Activated CD4-positive, alpha-beta T cell treated with anti-CD3 and anti-CD28 coated beads, Interleukin-2, amount 10 ng/mL, durations not matched to agents 7 days and 5 days (primary cell): ENCODE measurements around the gene PUS10. TPM values are rescaled to one million over a fixed set of nuclear protein-coding genes. Genes with fewer than 3 reads are reported as not detected.

Experiments
- CTCF ChIA-PET: fragments of 350-600 bp; sonication (Branson Sonifier 250); formaldehyde crosslinking; loops from one replicate; lab custom pipeline; 2021; ENCODE audit warnings: antibody characterized with exemption; lab: Charles Lee
- POLR2A ChIA-PET: fragments of 350-600 bp; sonication (Branson Sonifier 250); formaldehyde crosslinking; loops from one replicate; lab custom pipeline; 2021; ENCODE audit warnings: antibody characterized with exemption; lab: Charles Lee
- DNase-seq: peaks from one replicate; pipeline ENCODE4 v3.0.0-alpha.2; 2020
- H3K27ac Mint-ChIP-seq: one replicate; pipeline ENCODE4 v1.8.0; 2021; ENCODE audit warnings: mild to moderate bottlenecking, moderate library complexity, mixed read lengths
- H3K27me3 Mint-ChIP-seq: one replicate; pipeline ENCODE4 v1.8.0; 2021; ENCODE audit warnings: mixed read lengths
- H3K36me3 Mint-ChIP-seq: one replicate; pipeline ENCODE4 v1.8.0; 2021; ENCODE audit warnings: low read depth, mixed read lengths
- H3K4me1 Mint-ChIP-seq: one replicate; pipeline ENCODE4 v1.8.0; 2021; ENCODE audit warnings: mixed read lengths
- H3K4me3 Mint-ChIP-seq: one replicate; pipeline ENCODE4 v1.8.0; 2021; ENCODE audit warnings: mild to moderate bottlenecking, moderate library complexity, mixed read lengths
- H3K9me3 Mint-ChIP-seq: one replicate; pipeline ENCODE4 v1.8.0; 2021; ENCODE audit warnings: mixed read lengths
- total RNA-seq, 2 experiments: library from RNA; stranded (reverse); gene quantifications; one replicate each; pipeline ENCODE4 v1.2.3, GENCODE V29; 2021

The PUS10 gene
- total RNA-seq, 2 experiments from 2014 or later = 5.7 to 8.8 TPM

GRCh38 chr2:60961457-60961856, 56.6 kb downstream of the PUS10 start:
- Mint-ChIP-seq H3K9me3 (peaks cover 9% of the 10 kb centered on the region), H3K4me3 (no peak overlapping the region), H3K27me3 (no peaks in the 10 kb centered on the region), H3K4me1 (peaks cover 26% of the 10 kb centered on the region), H3K27ac (no peak overlapping the region), H3K36me3 (peaks cover 28% of the 10 kb centered on the region)
- POLR2A ChIA-PET = no interaction called here
- CTCF ChIA-PET = interaction anchor here (0.5 to 1.8 kb wide), 3 partner anchors 25 to 539 kb away, joined by 3 to 8 read pairs (median 3); no protein-coding TSS in a partner anchor
- no peak for DNase-seq

- POLR2A ChIA-PET = no interaction called here
- H3K36me3 Mint-ChIP-seq = peaks cover 26% of the 10 kb centered on the region
- no peak overlapping the region for H3K4me3 Mint-ChIP-seq
- no peaks in the 10 kb centered on the region for H3K27me3 Mint-ChIP-seq
- H3K27ac Mint-ChIP-seq = no peak overlapping the region
- H3K9me3 Mint-ChIP-seq = peaks cover 9% of the 10 kb centered on the region
- no peak for DNase-seq
- peaks cover 19% of the 10 kb centered on the region for H3K4me1 Mint-ChIP-seq
- CTCF ChIA-PET = interaction anchor here (0.5 to 1.8 kb wide), 2 partner anchors 24 to 540 kb away, joined by 3 to 8 read pairs; no protein-coding TSS in a partner anchor
These were observed 57.3 kb downstream of the PUS10 start for GRCh38 chr2:60960706-60961105.

GRCh38 chr2:60959501-60959900, 58.6 kb downstream of the PUS10 start:
- H3K4me1 Mint-ChIP-seq = peaks cover 7% of the 10 kb centered on the region
- H3K9me3 Mint-ChIP-seq = peaks cover 6% of the 10 kb centered on the region
- no peak overlapping the region for H3K4me3 Mint-ChIP-seq
- peaks cover 26% of the 10 kb centered on the region for H3K36me3 Mint-ChIP-seq
- ChIA-PET CTCF (interaction anchor here (1.6 to 1.8 kb wide), 2 partner anchors 23 to 26 kb away, joined by 3 to 8 read pairs; no protein-coding TSS in a partner anchor), POLR2A (no interaction called here)
- no peak overlapping the region for H3K27ac Mint-ChIP-seq
- DNase-seq = no peak
- no peaks in the 10 kb centered on the region for H3K27me3 Mint-ChIP-seq

GRCh38 chr2:60958800-60959199, 59.3 kb downstream of the PUS10 start:
- ChIA-PET POLR2A (no interaction called here), CTCF (interaction anchor here (1.6 kb wide), 1 partner anchor 25 kb away, joined by 3 read pairs; no protein-coding TSS in a partner anchor)
- Mint-ChIP-seq H3K36me3 (peaks cover 23% of the 10 kb centered on the region), H3K4me3 (no peak overlapping the region), H3K9me3 (peaks cover 2% of the 10 kb centered on the region), H3K27ac (no peak overlapping the region), H3K27me3 (no peaks in the 10 kb centered on the region), H3K4me1 (no peaks in the 10 kb centered on the region)
- no peak for DNase-seq

- H3K27ac Mint-ChIP-seq = no peak overlapping the region
- H3K4me1 Mint-ChIP-seq = no peaks in the 10 kb centered on the region
- H3K36me3 Mint-ChIP-seq = peaks cover 26% of the 10 kb centered on the region
- ChIA-PET POLR2A (no interaction called here), CTCF (interaction anchor here (1.1 to 1.6 kb wide), 2 partner anchors 16 to 24 kb away, joined by 3 read pairs; no protein-coding TSS in a partner anchor)
- peaks cover 2% of the 10 kb centered on the region for H3K9me3 Mint-ChIP-seq
- no peaks in the 10 kb centered on the region for H3K27me3 Mint-ChIP-seq
- no peak overlapping the region for H3K4me3 Mint-ChIP-seq
- DNase-seq = no peak
These were observed 59.7 kb downstream of the PUS10 start for GRCh38 chr2:60958361-60958760.

GRCh38 chr2:60957643-60958042, 60.4 kb downstream of the PUS10 start:
- no peak overlapping the region for H3K27ac Mint-ChIP-seq
- H3K36me3 Mint-ChIP-seq = peaks cover 31% of the 10 kb centered on the region
- no peak overlapping the region for H3K4me3 Mint-ChIP-seq
- no peaks in the 10 kb centered on the region for H3K27me3 Mint-ChIP-seq
- no peaks in the 10 kb centered on the region for H3K4me1 Mint-ChIP-seq
- DNase-seq = no peak
- ChIA-PET POLR2A (no interaction called here), CTCF (interaction anchor here (1.1 to 2.8 kb wide), 2 partner anchors 8 to 16 kb away, joined by 3 to 21 read pairs; no protein-coding TSS in a partner anchor)
- peaks cover under 1% of the 10 kb centered on the region for H3K9me3 Mint-ChIP-seq

- POLR2A ChIA-PET = no interaction called here
These were observed 60.8 kb downstream of the PUS10 start for GRCh38 chr2:60957224-60957623.

GRCh38 chr2:60954139-60954538, 63.9 kb downstream of the PUS10 start:
- H3K36me3 Mint-ChIP-seq = peaks cover 34% of the 10 kb centered on the region
- POLR2A ChIA-PET = no interaction called here
- H3K27me3 Mint-ChIP-seq = no peaks in the 10 kb centered on the region
- CTCF ChIA-PET = interaction anchor here (1.1 kb wide), 1 partner anchor 27 kb away, joined by 3 read pairs; no protein-coding TSS in a partner anchor
- H3K9me3 Mint-ChIP-seq = no peaks in the 10 kb centered on the region
- no peak overlapping the region for H3K4me3 Mint-ChIP-seq
- H3K27ac Mint-ChIP-seq = no peak overlapping the region
- peaks cover 9% of the 10 kb centered on the region for H3K4me1 Mint-ChIP-seq
- no peak for DNase-seq

More at GRCh38 chr2:60957224-60957623, 60.8 kb downstream of the PUS10 start:
- CTCF ChIA-PET = interaction anchor here (0.5 to 2.8 kb wide), 2 partner anchors 8 to 283 kb away, joined by 3 to 21 read pairs; no protein-coding TSS in a partner anchor
- Mint-ChIP-seq H3K36me3 (peaks cover 31% of the 10 kb centered on the region), H3K9me3 (no peaks in the 10 kb centered on the region), H3K4me1 (no peaks in the 10 kb centered on the region), H3K4me3 (no peak overlapping the region), H3K27me3 (no peaks in the 10 kb centered on the region), H3K27ac (no peak overlapping the region)
- DNase-seq = no peak

- POLR2A ChIA-PET = no interaction called here
- H3K9me3 Mint-ChIP-seq = peaks cover 3% of the 10 kb centered on the region
- no peak overlapping the region for H3K27ac Mint-ChIP-seq
- H3K4me3 Mint-ChIP-seq = no peak overlapping the region
- CTCF ChIA-PET = no interaction called here
- peaks cover 39% of the 10 kb centered on the region for H3K36me3 Mint-ChIP-seq
- H3K4me1 Mint-ChIP-seq = peaks cover 23% of the 10 kb centered on the region
- H3K27me3 Mint-ChIP-seq = no peaks in the 10 kb centered on the region
- DNase-seq = no peak
These were observed 69.0 kb downstream of the PUS10 start for GRCh38 chr2:60948926-60949579.

GRCh38 chr2:60948161-60948560, 69.9 kb downstream of the PUS10 start:
- H3K27me3 Mint-ChIP-seq = no peaks in the 10 kb centered on the region
- ChIA-PET POLR2A (no interaction called here), CTCF (no interaction called here)
- H3K27ac Mint-ChIP-seq = no peak overlapping the region
- H3K4me1 Mint-ChIP-seq = peaks cover 23% of the 10 kb centered on the region
- no peak overlapping the region for H3K4me3 Mint-ChIP-seq
- H3K9me3 Mint-ChIP-seq = peaks cover 3% of the 10 kb centered on the region
- H3K36me3 Mint-ChIP-seq = peaks cover 32% of the 10 kb centered on the region
- DNase-seq = no peak

- POLR2A ChIA-PET = no interaction called here
- Mint-ChIP-seq H3K4me3 (no peak overlapping the region), H3K9me3 (peaks cover 3% of the 10 kb centered on the region), H3K27ac (no peak overlapping the region), H3K36me3 (peaks cover 28% of the 10 kb centered on the region), H3K27me3 (no peaks in the 10 kb centered on the region), H3K4me1 (peaks cover 23% of the 10 kb centered on the region)
- no peak for DNase-seq
- CTCF ChIA-PET = interaction anchor here (1.0 kb wide), 1 partner anchor 15 kb away, joined by 3 read pairs; no protein-coding TSS in a partner anchor
These were observed 71.0 kb downstream of the PUS10 start for GRCh38 chr2:60947056-60947455.

- POLR2A ChIA-PET = no interaction called here
- Mint-ChIP-seq H3K27me3 (no peaks in the 10 kb centered on the region), H3K9me3 (peaks cover 3% of the 10 kb centered on the region), H3K4me1 (peaks cover 21% of the 10 kb centered on the region), H3K27ac (no peak overlapping the region), H3K36me3 (peaks cover 21% of the 10 kb centered on the region), H3K4me3 (no peak overlapping the region)
- DNase-seq = no peak
- CTCF ChIA-PET = interaction anchor here (1.1 kb wide), 1 partner anchor 19 kb away, joined by 3 read pairs; no protein-coding TSS in a partner anchor
These were observed 72.7 kb downstream of the PUS10 start for GRCh38 chr2:60945341-60945740.

GRCh38 chr2:60939622-60940021, 78.4 kb downstream of the PUS10 start:
- Mint-ChIP-seq H3K9me3 (no peaks in the 10 kb centered on the region), H3K36me3 (peaks cover 39% of the 10 kb centered on the region), H3K27me3 (no peaks in the 10 kb centered on the region), H3K4me3 (no peak overlapping the region), H3K4me1 (peaks cover 14% of the 10 kb centered on the region), H3K27ac (no peak overlapping the region)
- no peak for DNase-seq
- CTCF ChIA-PET = no interaction called here
- POLR2A ChIA-PET = no interaction called here
